Measurements from ENCODE around the gene CATSPERZ. TPM values are rescaled to one million over a fixed set of nuclear protein-coding genes. Genes with fewer than 3 reads are reported as not detected.
A peak's percentile ranks its signal among the peaks of the same experiment; 100 is the strongest.

Gene CATSPERZ
- total and polyA plus RNA-seq, 2 of the 8 experiments (the other 6 are each of a cell fraction or from before 2014, with no cell fraction given): 0.77 TPM; not detected in 1

DNA sequence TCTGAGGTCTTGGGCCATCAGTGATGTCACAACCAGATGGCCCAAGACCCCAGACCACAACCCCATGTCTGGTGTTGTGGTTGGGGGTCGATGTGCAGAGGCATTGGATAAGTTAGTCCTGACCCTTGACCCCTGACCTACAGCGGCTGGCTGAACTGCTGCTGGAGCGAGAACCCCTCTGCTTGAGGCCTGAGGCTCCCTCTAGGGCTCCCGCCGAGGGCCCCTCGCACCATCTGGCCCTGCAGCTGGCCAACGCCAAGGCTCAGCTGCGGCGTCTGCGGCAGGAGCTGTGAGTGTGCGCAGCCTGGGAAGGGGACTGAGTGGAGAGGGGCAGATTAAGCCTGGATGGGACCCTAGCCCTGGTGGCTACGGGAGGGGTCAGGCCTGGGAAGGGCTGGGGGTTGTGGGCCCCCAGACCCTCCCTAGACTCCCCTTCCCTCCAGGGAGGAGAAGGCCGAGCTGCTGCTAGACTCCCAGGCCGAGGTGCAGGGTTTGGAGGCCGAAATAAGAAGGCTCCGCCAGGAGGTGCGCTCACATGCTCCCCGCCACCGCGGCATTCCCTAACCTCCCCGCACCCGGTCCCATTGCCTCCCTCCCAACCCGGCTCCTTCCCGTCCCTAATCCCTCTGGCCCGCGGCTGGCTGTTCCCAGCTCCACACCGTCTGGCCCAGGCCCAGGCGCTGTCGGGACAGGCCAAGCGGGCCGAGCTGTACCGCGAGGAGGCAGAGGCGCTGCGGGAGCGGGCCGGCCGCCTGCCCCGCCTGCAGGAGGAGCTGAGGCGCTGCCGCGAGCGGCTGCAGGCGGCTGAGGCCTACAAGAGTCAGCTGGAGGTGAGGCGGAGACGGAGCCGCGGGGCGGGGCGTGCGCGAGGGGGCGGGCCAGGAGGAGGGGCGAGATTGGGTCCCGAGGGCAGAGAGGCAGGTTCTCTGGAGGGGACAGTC, 42.0 kb downstream of the CATSPERZ start (continued):
- TF ChIP-seq CBX8 (IDR thresholded peaks at IDR 0.05; ENCODE audit: borderline replicate concordance, low read depth, low read length) (no peak), RFX5 (IDR thresholded peaks at IDR 0.05; ENCODE audit: borderline replicate concordance, low read depth, low read length) (no peak), KDM4A (IDR thresholded peaks at IDR 0.05; ENCODE audit: low read depth, low read length, severe bottlenecking) (peak; percentile 44), ASH2L (IDR thresholded peaks at IDR 0.05; ENCODE audit: low read length) (peak; percentile 28), TBP (IDR thresholded peaks at IDR 0.05; ENCODE audit: low read depth, low read length) (peak; percentile 43; the same call in 1 of the 2 replicates), POLR2A (IDR thresholded peaks at IDR 0.05; ENCODE audit: control extremely low read depth in 1 of 2, low read depth in 2 of 2, low read length in 2 of 2) (peak in 1 of 2 experiments; percentile 57; a peak in 2 of 3 replicates), YY1 (IDR thresholded peaks at IDR 0.05; ENCODE audit: low read depth, low read length) (no peak), TAF7 (optimal IDR thresholded peaks at IDR 0.05; ENCODE audit: borderline replicate concordance, low read depth, low read length) (peak; percentile 63)
- TF ChIP-seq, protein P1, sequence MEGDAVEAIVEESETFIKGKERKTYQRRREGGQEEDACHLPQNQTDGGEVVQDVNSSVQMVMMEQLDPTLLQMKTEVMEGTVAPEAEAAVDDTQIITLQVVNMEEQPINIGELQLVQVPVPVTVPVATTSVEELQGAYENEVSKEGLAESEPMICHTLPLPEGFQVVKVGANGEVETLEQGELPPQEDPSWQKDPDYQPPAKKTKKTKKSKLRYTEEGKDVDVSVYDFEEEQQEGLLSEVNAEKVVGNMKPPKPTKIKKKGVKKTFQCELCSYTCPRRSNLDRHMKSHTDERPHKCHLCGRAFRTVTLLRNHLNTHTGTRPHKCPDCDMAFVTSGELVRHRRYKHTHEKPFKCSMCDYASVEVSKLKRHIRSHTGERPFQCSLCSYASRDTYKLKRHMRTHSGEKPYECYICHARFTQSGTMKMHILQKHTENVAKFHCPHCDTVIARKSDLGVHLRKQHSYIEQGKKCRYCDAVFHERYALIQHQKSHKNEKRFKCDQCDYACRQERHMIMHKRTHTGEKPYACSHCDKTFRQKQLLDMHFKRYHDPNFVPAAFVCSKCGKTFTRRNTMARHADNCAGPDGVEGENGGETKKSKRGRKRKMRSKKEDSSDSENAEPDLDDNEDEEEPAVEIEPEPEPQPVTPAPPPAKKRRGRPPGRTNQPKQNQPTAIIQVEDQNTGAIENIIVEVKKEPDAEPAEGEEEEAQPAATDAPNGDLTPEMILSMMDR (IDR thresholded peaks at IDR 0.05; ENCODE audit: control extremely low read depth in 1 of 3, insufficient read depth in 1 of 3, low read depth in 1 of 3, low read length in 3 of 3): peak in 2 of 3 experiments; percentile 38 to 60; a peak in 3 of 4 replicates
